ENCODE measurements around the gene NSF.
"Not testable (repeated sequence)": the region's sequence is repeated elsewhere in the genome, so short reads cannot be mapped to it uniquely, and the experiment has no call there.

Gene NSF

GRCh38 chr17:46738544-46738943 lies 148.1 kb downstream of the NSF start:
- H3K27me3 ChIP-seq (ENCODE audit: control insufficient read depth, insufficient read depth, low read length), result no peaks in the 10 kb centered on the region
- H3K9me3 ChIP-seq (ENCODE audit: control insufficient read depth, insufficient read depth, low read length), result no peaks in the 10 kb centered on the region
- H3K9ac ChIP-seq (ENCODE audit: low read depth, low read length), result no peak overlapping the region
- H3K36me3 ChIP-seq (ENCODE audit: control insufficient read depth, insufficient read depth, low read length), result 0 out of 2 replicates have a peak, but pooled peaks cover 2% of the 10 kb centered on the region
- no peak overlapping the region for H3K4me3 ChIP-seq (ENCODE audit: low read depth, low read length)
- 0 out of 2 replicates have a peak, but pooled peaks cover under 1% of the 10 kb centered on the region for H3K4me1 ChIP-seq (ENCODE audit: control insufficient read depth, insufficient read depth, low read length)
- no peak overlapping the region for H3K27ac ChIP-seq (ENCODE audit: low read depth, low read length)

- no peak overlapping the region for H3K27ac ChIP-seq (ENCODE audit: low read depth, low read length)
- H3K4me3 ChIP-seq (ENCODE audit: low read depth, low read length), result no peak overlapping the region
- H3K9ac ChIP-seq (ENCODE audit: low read depth, low read length), result no peak overlapping the region
- 0 out of 2 replicates have a peak, but pooled peaks cover 2% of the 10 kb centered on the region for H3K36me3 ChIP-seq (ENCODE audit: control insufficient read depth, insufficient read depth, low read length)
- H3K27me3 ChIP-seq (ENCODE audit: control insufficient read depth, insufficient read depth, low read length), result no peaks in the 10 kb centered on the region
- no peaks in the 10 kb centered on the region for H3K9me3 ChIP-seq (ENCODE audit: control insufficient read depth, insufficient read depth, low read length)
- peaks cover 4% of the 10 kb centered on the region; the same call in 1 of the 2 replicates for H3K4me1 ChIP-seq (ENCODE audit: control insufficient read depth, insufficient read depth, low read length)
These were observed 149.5 kb downstream of the NSF start for GRCh38 chr17:46739982-46740381.

DNA sequence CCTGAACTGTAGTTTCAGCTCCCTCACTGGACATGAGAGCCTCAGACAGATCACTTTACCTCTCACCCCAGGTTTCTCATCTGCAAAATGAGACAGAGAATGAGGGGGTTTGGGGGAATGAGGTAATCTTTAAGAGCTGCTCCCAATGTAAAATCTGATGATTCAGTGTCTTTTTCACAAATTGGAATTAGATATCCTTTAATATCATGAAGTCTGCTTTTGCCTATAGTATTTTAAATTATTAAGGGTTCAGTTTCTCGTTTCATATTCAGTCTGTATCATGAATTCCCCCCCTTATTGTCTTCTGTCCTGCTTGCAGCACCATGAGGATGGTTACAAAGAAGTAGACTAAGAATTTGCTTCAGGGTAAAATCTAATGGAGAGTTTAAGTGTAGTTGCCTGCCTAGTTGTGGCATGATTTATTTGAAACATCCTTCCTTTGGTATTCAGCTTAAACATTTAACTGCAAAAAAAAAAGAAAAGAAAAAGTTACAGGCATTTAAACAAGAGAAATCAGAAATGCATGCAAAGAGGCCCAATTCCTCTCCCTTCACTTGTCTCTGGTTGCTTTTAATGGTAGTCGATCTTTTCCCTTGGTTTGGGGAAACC lies 150.8 kb downstream of the NSF start:
- Histone ChIP-seq H3K9me3 (ENCODE audit: control insufficient read depth, insufficient read depth, low read length) (no peaks in the 10 kb centered on the region), H3K27me3 (ENCODE audit: control insufficient read depth, insufficient read depth, low read length) (no peaks in the 10 kb centered on the region), H3K27ac (ENCODE audit: low read depth, low read length) (no peak overlapping the region), H3K4me3 (ENCODE audit: low read depth, low read length) (no peak overlapping the region), H3K9ac (ENCODE audit: low read depth, low read length) (peak overlapping the region; percentile 3; the same call in 1 of the 2 replicates), H3K36me3 (ENCODE audit: control insufficient read depth, insufficient read depth, low read length) (0 out of 2 replicates have a peak, but pooled peaks cover 2% of the 10 kb centered on the region), H3K4me1 (ENCODE audit: control insufficient read depth, insufficient read depth, low read length) (peaks cover 4% of the 10 kb centered on the region; the same call in 1 of the 2 replicates)

- no peaks in the 10 kb centered on the region for H3K9me3 ChIP-seq (ENCODE audit: control insufficient read depth, insufficient read depth, low read length)
- H3K4me3 ChIP-seq (ENCODE audit: low read depth, low read length), result no peak overlapping the region
- H3K36me3 ChIP-seq (ENCODE audit: control insufficient read depth, insufficient read depth, low read length), result no peaks in the 10 kb centered on the region
- no peak overlapping the region for H3K9ac ChIP-seq (ENCODE audit: low read depth, low read length)
- no peak overlapping the region for H3K27ac ChIP-seq (ENCODE audit: low read depth, low read length)
- H3K4me1 ChIP-seq (ENCODE audit: control insufficient read depth, insufficient read depth, low read length), result peaks cover 4% of the 10 kb centered on the region; the same call in 1 of the 2 replicates
- no peaks in the 10 kb centered on the region for H3K27me3 ChIP-seq (ENCODE audit: control insufficient read depth, insufficient read depth, low read length)
These were observed 152.2 kb downstream of the NSF start for GRCh38 chr17:46742565-46743270.

- no peak overlapping the region for H3K27ac ChIP-seq (ENCODE audit: low read depth, low read length)
- H3K4me1 ChIP-seq (ENCODE audit: control insufficient read depth, insufficient read depth, low read length), result peaks cover 4% of the 10 kb centered on the region; the same call in 1 of the 2 replicates
- H3K9me3 ChIP-seq (ENCODE audit: control insufficient read depth, insufficient read depth, low read length), result no peaks in the 10 kb centered on the region
- no peaks in the 10 kb centered on the region for H3K36me3 ChIP-seq (ENCODE audit: control insufficient read depth, insufficient read depth, low read length)
- H3K4me3 ChIP-seq (ENCODE audit: low read depth, low read length), result no peak overlapping the region
- H3K27me3 ChIP-seq (ENCODE audit: control insufficient read depth, insufficient read depth, low read length), result no peaks in the 10 kb centered on the region
- no peak overlapping the region for H3K9ac ChIP-seq (ENCODE audit: low read depth, low read length)
These were observed 154.0 kb downstream of the NSF start for GRCh38 chr17:46744441-46744840.

DNA sequence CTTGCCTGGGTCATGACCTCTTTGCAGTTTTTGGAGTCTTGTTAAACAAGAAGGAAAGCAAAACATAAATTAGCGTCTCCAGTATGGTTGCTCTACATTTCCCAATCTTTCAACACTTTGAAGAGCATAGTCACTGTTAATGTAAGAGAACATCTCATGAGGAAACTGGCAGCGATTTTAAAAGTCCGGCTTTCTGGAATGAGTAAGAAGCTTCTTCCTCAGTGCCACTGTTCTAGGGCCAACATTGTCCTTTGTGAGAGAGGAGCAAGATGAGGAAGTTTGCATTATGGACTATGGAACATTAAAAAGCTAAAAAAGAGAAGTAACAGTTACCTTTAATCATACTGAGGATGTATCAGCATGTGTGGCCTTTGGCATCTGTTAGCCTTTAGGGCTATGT lies 154.9 kb downstream of the NSF start:
- Histone ChIP-seq H3K36me3 (ENCODE audit: control insufficient read depth, insufficient read depth, low read length) (no peaks in the 10 kb centered on the region), H3K9ac (ENCODE audit: low read depth, low read length) (no peak overlapping the region), H3K9me3 (ENCODE audit: control insufficient read depth, insufficient read depth, low read length) (no peaks in the 10 kb centered on the region), H3K27ac (ENCODE audit: low read depth, low read length) (no peak overlapping the region), H3K27me3 (ENCODE audit: control insufficient read depth, insufficient read depth, low read length) (no peaks in the 10 kb centered on the region), H3K4me3 (ENCODE audit: low read depth, low read length) (no peak overlapping the region), H3K4me1 (ENCODE audit: control insufficient read depth, insufficient read depth, low read length) (peaks cover 4% of the 10 kb centered on the region; the same call in 1 of the 2 replicates)

- H3K4me3 ChIP-seq (ENCODE audit: low read depth, low read length), result no peak overlapping the region
- no peaks in the 10 kb centered on the region for H3K9me3 ChIP-seq (ENCODE audit: control insufficient read depth, insufficient read depth, low read length)
- peaks cover 23% of the 10 kb centered on the region for H3K36me3 ChIP-seq (ENCODE audit: control insufficient read depth, insufficient read depth, low read length)
- no peaks in the 10 kb centered on the region for H3K4me1 ChIP-seq (ENCODE audit: control insufficient read depth, insufficient read depth, low read length)
- H3K27ac ChIP-seq (ENCODE audit: low read depth, low read length), result no peak overlapping the region
- H3K27me3 ChIP-seq (ENCODE audit: control insufficient read depth, insufficient read depth, low read length), result no peaks in the 10 kb centered on the region
- H3K9ac ChIP-seq (ENCODE audit: low read depth, low read length), result no peak overlapping the region
These were observed 161.0 kb downstream of the NSF start for GRCh38 chr17:46751425-46751824.

- Histone ChIP-seq H3K27me3 (ENCODE audit: control insufficient read depth, insufficient read depth, low read length) (no peaks in the 10 kb centered on the region), H3K36me3 (ENCODE audit: control insufficient read depth, insufficient read depth, low read length) (peaks cover 30% of the 10 kb centered on the region), H3K4me3 (ENCODE audit: low read depth, low read length) (no peak overlapping the region), H3K9ac (ENCODE audit: low read depth, low read length) (no peak overlapping the region), H3K27ac (ENCODE audit: low read depth, low read length) (no peak overlapping the region), H3K9me3 (ENCODE audit: control insufficient read depth, insufficient read depth, low read length) (no peaks in the 10 kb centered on the region), H3K4me1 (ENCODE audit: control insufficient read depth, insufficient read depth, low read length) (no peaks in the 10 kb centered on the region)
These were observed 163.3 kb downstream of the NSF start for GRCh38 chr17:46753776-46754175.

DNA sequence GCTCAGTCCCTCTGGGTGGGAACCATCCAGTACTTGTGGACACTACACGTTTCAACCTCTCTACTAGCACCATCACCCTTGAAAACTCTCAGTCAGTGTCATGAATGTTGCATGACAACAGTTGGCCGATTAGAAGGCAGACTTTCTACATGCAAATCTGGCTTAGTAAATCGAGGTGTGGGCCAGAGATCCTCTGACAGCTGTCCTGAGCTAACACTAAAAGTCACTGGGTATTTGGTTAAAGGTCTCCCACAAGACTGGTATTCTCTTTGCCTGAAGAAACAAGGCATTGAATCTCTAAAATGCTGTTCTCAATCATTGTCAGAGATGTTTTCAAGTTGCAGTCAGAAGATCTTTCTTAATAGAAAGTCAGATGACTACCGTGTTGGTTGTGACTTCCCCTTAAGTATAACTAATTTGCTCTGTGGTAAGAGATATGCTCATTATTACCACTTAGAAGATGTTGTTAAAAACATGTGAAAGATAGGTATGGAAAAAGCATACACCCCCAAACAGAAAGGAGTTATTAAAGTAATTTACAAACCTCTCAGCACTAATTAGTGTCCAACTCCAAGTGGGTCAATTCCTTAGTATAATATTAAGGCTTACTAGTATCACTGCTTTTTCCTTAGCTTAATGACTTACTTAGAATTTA lies 165.7 kb downstream of the NSF start:
- Histone ChIP-seq H3K9ac (ENCODE audit: low read depth, low read length) (no peak overlapping the region), H3K27me3 (ENCODE audit: control insufficient read depth, insufficient read depth, low read length) (no peaks in the 10 kb centered on the region), H3K4me1 (ENCODE audit: control insufficient read depth, insufficient read depth, low read length) (no peaks in the 10 kb centered on the region), H3K9me3 (ENCODE audit: control insufficient read depth, insufficient read depth, low read length) (no peaks in the 10 kb centered on the region), H3K4me3 (ENCODE audit: low read depth, low read length) (no peak overlapping the region), H3K27ac (ENCODE audit: low read depth, low read length) (no peak overlapping the region), H3K36me3 (ENCODE audit: control insufficient read depth, insufficient read depth, low read length) (peaks cover 30% of the 10 kb centered on the region)

GRCh38 chr17:46756861-46757260 lies 166.4 kb downstream of the NSF start:
- Histone ChIP-seq H3K27me3 (ENCODE audit: control insufficient read depth, insufficient read depth, low read length) (no peaks in the 10 kb centered on the region), H3K27ac (ENCODE audit: low read depth, low read length) (no peak overlapping the region), H3K4me3 (ENCODE audit: low read depth, low read length) (no peak overlapping the region), H3K9me3 (ENCODE audit: control insufficient read depth, insufficient read depth, low read length) (no peaks in the 10 kb centered on the region), H3K36me3 (ENCODE audit: control insufficient read depth, insufficient read depth, low read length) (peaks cover 23% of the 10 kb centered on the region), H3K9ac (ENCODE audit: low read depth, low read length) (no peak overlapping the region), H3K4me1 (ENCODE audit: control insufficient read depth, insufficient read depth, low read length) (no peaks in the 10 kb centered on the region)

DNA sequence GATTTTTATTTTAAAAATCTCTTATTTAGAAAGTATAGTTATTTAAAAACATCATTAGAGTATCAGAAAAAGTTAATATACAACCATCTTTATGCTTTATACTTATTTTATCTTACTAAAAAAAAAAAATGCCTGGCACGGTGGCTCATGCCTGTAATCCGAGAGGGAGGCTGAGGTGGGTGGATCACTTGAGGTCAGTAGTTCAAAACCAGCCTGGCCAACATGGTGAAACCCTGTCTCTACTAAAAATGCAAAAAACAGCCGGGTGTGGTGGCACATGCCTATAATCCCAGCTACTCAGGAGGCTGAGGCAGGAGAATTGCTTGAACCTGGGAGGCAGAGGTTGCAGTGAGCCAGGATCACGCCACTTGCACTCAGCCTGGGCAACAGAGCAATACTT lies 167.1 kb downstream of the NSF start:
- H3K27me3 ChIP-seq (ENCODE audit: control insufficient read depth, insufficient read depth, low read length); H3K9ac ChIP-seq (ENCODE audit: low read depth, low read length); H3K27ac ChIP-seq (ENCODE audit: low read depth, low read length); H3K9me3 ChIP-seq (ENCODE audit: control insufficient read depth, insufficient read depth, low read length); H3K4me3 ChIP-seq (ENCODE audit: low read depth, low read length); H3K4me1 ChIP-seq (ENCODE audit: control insufficient read depth, insufficient read depth, low read length): not testable (repeated sequence)
- H3K36me3 ChIP-seq (ENCODE audit: control insufficient read depth, insufficient read depth, low read length), result peaks cover 20% of the 10 kb centered on the region

Measured in HUES48 (cell line).